GM21737 (cell line): ENCODE data around the gene ILKAP.

ENCODE experiments used
- ATAC-seq: cut with Tn5 transposase; IDR thresholded peaks from one replicate; pipeline ENCODE4 v1.9.1; 2021; ENCODE audit warnings: mild to moderate bottlenecking, moderate library complexity; ENCODE audit not compliant: unreplicated experiment

The ILKAP gene

DNA sequence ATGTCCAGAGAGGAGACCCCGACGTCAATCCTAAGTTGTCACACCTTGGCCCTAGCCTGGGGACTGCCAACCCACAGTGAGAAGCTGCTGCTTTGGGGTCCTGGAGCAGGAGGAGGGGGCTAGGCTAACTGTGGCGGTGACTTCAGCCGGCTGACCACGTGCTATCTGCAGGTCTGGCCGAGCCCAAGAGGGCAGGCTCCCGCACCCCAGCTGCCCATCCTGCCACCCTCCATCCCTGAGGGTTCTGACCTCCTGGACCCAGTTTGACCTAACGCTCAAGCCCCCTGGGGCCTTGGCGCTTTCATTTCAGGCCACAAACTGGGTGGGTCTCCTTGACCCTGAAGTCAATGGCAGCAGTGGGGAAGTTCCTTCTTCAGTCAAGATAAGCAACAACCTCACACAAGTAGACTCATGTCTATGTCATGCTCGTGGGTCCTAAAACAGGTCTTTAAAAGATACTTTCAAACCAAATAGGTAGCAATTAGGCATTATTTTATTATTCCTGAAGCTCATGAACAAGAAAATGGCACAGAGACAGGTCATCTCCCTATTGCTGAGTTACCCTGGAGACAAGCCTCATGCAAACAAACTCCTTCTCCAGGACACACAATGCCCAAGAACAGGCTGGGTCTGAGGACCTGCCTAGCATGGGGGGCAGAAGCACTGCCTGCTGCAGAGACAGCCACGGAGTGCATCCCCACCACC, 34.1 kb upstream of the ILKAP start:
- ATAC-seq: no peak

GRCh38 chr2:238236571-238236970, 33.1 kb upstream of the ILKAP start:
- no peak for ATAC-seq

DNA sequence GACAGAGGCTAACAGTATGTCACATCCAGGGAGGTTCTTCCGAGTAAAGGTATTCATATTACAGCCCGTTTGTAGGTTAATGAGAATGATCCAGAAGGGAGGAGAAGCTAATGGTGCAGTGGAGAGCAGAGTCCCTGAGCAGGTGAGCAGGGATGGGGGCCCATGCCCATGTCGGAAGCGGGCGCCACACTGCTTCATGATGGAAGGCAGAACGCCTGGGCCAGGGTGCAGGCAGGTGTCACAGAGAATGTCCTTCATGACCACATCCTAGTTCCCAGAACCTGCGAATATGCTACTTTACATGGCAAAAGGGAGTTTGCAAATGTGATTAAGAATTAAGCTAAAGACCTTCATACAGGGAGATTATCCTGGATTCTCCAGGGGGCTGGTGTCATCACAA, 32.4 kb upstream of the ILKAP start:
- ATAC-seq: no peak

- no peak for ATAC-seq
Observed at GRCh38 chr2:238235331-238235732, 31.8 kb upstream of the ILKAP start.

- ATAC-seq: no peak
Observed at GRCh38 chr2:238233625-238234024, 30.1 kb upstream of the ILKAP start.

DNA sequence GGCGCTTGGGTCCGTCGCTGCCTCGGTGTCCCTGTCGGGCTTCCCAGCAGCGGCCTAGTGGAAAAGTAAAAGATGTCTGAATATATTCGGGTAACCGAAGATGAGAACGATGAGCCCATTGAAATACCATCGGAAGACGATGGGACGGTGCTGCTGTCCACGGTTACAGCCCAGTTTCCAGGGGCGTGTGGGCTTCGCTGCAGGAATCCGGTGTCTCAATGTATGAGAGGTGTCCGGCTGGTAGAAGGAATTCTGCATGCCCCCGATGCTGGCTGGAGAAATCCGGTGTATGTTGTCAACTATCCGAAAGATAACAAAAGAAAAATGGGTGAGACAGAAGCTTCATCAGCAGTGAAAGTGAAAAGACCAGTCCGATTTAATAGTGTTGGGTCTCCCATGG, 28.3 kb upstream of the ILKAP start:
- ATAC-seq: no peak

DNA sequence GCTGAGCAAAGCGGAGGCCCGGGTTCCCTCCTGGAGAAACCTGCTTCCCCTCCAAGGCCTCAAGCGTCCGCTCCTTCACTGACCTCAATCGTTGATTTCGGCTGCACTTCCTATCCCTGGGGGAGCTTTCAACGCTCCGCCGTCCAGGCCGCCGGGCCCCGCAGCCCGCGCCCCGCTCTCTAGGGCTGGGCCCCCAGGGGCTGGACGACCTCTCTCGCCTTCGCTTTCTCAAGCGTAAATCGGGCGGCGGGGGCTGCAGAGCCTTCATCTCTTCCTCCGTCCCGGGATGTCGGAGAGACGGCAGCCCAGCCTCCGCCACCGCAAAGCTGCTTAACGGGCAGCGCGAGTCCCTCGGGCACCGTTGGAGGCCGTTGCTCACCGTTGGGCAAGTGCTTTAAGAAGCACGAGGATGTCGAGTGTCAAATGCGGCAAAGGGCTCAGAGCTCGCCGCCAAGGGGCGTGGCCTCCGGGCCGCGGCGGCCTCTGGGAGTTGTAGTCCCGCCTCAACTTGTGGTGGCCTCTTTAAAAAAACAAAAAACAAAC, 27.8 kb upstream of the ILKAP start:
- no peak for ATAC-seq

GRCh38 chr2:238230699-238231098, 27.2 kb upstream of the ILKAP start:
- no peak for ATAC-seq

DNA sequence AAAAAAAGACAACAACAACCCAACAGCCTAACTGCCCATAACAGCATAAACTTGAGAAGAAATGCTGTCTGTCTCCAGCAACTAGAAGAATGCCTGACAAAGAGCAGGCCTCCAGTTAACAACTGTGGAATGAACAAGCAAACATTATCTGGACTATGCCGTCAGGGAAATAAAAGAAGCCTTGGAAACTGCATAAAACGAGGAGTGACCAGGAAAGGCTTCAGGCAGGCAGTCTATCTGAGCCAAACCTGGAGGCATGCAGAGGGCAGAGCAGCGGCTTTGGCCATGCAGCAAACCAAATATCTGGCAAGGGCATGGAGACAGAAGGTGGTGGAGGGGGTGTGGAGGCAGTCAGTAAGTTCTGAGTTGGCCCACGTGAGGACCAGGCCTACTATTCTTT, 25.2 kb upstream of the ILKAP start:
- ATAC-seq: no peak

DNA sequence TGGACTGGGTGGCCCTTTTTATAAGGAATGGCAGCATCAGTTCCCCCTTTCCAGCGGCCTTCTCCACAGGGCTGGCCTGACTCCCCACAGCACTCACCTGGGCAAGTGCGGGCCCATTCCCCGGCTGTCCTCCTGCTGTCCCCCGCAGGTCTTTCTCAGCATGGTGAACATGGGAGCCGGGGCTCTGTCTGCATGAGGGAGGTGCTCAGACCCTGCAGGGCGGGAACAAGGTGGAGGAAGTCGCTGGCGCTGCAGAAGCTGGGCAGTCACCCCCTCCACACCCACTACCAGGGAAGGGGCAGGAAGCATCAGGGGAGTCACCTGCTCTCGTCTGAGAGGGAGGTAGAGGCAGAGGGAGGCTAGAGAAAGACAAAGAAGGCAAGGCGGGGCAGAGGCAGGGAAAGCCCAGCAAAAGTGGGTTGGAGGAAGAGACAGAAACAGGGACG, 24.1 kb upstream of the ILKAP start:
- no peak for ATAC-seq

DNA sequence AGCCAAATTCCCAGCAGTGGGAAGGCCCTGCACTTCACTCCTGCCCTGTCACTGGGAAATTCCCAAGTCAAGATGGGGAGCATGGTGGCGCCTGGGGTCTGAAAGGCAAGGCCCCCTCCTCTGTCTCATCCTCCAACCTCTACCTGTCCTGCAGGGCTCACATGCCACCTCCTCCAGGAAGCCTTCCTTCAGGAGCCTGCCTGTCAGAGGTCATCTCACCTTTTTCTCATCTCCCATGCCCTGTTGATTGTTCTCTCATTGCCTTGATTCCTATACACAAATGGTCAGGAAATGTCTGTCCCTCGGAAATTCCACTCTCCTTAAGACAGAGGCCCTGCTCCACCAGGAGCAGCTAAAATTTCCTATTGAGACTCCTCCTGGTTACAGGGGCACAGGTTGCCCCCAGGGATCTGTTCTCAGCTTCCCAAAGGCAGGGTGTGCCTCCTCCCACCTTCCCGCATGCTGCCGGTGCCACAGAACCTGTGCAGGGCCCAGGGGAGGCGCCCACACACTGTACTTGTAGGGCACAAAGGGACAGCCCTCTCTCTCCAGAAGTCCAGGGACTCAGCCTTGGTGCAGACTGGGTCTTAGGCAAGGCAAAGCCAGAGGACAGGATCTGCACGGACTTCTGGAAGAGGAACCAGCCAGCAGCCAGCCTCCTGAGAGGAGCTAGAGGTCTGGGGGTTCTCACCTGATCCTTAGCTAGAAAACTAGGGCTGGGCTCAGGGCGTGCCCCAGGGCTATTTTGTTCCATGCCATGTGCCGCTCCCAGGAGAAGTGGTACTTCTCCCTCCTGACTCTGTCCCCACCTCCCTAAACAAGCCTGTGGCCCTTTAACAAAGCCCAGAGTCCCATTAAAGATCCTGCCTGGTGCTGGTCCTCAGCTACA, 23.4 kb upstream of the ILKAP start:
- no peak for ATAC-seq

DNA sequence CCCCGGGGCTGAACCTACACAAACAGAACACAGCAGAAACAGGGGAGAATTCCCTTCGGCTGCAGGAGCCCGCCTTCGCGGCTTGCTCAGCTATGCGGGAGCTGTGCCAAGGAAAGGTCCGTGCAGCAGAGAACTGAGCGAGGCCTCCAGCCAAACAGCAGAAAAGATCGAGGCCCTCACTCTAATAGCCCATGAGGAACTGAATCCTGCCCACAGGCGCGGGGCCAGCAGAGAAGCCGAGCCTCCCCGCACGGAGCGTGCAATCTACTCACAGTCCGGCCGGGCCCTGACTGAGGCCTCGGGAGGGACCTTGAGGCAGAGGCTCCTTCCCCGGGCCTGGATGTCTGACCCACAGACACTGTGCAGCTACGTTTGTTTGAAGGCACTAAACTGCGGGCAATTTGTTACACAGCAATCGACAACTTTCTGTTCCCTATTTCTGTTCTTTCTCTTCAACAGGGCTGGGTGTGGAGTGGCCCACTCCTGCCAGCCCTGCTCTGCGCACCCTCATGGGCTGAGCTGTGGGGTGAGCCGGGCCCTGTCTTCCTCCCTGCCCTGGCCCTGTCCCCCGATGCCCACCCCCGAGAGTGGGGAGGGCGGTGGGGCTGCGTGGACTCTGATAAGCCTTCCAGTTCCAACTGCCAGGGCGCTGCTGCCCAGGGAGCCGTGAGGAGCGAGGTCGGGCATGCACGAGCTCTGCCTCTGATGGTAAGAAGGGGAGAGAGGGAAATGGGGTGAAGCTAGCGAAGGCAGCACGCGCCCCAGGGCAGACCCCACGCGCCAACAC, 22.6 kb upstream of the ILKAP start:
- ATAC-seq: no peak

DNA sequence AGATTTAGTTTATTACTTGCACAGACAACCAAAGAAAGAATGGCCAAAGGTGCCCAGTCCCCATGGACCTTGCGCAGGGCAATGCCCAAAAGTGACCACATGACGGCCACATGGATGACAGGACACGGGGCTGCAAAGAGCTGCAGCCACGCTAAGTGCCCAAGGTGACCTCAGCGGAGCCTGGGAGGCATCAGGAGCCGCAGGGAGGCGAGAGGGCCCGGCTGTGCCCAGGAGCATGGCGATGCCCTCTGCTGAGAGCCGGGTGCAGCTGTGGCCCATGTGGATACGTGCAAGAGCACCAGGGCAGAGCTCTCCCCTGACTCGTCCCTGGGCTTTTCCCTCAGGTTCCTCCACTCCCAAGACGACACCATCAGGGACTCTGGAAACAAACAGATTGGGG, 21.6 kb upstream of the ILKAP start:
- no peak for ATAC-seq

DNA sequence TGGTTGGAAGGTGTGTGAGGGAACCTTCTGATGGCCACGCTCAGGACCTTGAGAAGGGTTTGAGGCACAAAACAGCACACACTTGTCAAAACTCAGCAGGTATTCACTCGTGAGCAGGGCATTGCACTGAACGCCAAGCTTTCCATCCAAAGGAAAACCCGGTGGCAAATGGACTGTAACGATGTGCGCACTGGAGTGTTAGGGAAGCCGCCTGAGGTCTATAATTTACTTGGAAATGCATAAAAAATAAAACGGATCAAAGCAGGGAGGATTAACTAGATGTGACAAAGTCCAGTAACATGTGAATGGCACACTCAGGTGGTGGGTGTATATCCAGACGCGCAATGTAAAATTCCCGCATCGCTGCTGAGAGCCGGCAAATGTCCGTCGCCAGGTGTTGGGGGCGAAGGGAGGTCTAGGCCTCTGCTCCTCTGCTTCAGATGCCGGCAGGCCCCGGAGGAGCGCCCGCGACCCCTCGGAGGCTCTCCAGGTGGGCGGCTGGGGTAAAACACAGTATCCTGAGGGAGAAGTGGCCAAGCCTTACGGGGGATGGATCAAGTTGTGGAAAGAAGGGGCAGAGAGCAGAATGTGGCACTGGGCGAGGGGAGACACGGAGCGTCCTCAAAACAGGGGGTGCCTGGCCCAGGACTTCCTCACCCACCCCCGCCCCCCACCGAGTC, 21.0 kb upstream of the ILKAP start:
- ATAC-seq: no peak

GRCh38 chr2:238220892-238221521, 17.5 kb upstream of the ILKAP start:
- ATAC-seq: no peak

DNA sequence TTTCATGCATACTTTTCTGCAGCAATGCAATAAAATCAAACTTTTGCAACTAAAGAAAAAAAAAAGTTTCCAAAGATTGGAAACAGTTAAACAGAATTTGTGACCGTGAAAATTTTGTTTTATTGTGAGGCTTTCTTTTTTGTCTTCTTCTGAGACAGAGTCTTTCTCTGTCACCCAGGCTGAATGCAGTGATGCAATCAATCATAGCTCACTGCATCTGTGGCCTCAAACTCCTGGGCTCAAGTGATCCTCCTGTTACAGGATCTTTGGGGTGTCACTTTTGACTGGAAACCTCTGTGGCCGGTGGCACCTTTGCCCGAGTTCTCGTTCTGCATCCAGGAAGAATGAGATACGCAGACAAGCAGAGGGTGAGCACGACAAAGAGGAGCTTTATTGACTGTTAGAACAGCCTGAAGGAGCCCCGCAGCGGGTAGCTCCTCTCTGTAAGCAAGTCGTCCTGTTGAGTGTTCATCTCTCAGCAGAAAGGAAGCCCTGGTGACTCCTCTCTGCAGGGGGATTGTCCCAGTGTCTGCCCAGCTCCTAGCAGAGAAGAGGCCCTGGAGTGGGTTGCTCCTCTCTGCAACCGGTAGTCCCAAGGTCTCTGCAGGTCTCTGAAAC, 16.9 kb upstream of the ILKAP start:
- no peak for ATAC-seq

GRCh38 chr2:238216651-238217184, 13.2 kb upstream of the ILKAP start:
- ATAC-seq: no peak

GRCh38 chr2:238207006-238207405, 3.5 kb upstream of the ILKAP start:
- no peak for ATAC-seq

DNA sequence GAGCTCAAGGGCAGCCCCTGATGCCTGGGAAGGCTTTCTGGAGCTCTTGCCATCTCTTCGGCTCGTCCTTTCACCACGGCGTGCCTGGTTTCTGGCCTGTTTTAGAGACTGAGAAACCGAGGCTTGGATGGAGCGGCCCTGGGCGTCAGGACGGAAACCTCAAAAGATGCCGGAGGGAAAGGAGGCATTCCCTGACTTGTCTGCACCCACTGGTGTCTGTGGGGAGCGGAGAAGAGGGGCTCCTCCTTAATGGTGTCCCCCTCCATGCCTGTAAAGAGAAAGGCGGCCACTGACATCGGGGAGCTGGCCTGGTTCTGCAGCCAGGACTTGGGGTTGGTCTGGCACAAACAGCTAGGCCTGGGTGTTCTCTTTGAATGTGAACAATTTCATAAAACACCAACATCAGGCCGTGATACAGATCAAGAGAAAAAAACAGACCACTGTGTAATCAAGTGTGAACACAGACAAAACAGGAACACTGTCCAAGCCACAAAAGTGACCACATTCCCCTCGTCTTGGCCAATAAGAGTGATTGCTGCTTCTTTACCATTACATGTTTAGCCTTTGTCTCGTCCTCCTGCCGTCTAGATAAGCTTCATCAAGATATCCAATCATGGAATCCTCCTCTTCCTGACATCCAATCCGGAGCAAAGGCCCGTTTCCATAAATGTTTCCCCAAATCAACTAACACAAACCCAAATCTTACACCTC, 633 bp upstream of the ILKAP start:
- ATAC-seq: no peak
